SK-N-SH (cell line): ENCODE measurements around the gene LYRM2.
A peak's percentile ranks its signal among the peaks of the same experiment; 100 is the strongest.

Experiments used
- EZH2phosphoT487 ChIP-seq: fragments of 200-600 bp; sonication (generic); IDR thresholded peaks from 2 replicates; pipeline ENCODE4 v1.6.1; 2017; ENCODE audit warnings: low read depth, mixed run types, mild to moderate bottlenecking, antibody characterized with exemption, moderate library complexity, borderline replicate concordance
- FOXJ3 ChIP-seq: sonication (generic); formaldehyde crosslinking; IDR thresholded peaks from 2 replicates; pipeline ENCODE4 v1.5.1; 2020; ENCODE audit warnings: mild to moderate bottlenecking, missing genetic modification reagents
- JUND ChIP-seq: IDR thresholded peaks from 2 replicates; pipeline ENCODE4 v1.4.0; 2012
- MEF2A ChIP-seq: IDR thresholded peaks from 2 replicates; pipeline ENCODE4 v1.4.0; 2012; ENCODE audit warnings: low read depth, borderline replicate concordance
- RFX5 ChIP-seq: IDR thresholded peaks from 2 replicates; pipeline ENCODE4 v1.6.1; 2012; ENCODE audit warnings: mild to moderate bottlenecking, improper control_type of control experiment, low read length
- TCF12 ChIP-seq: IDR thresholded peaks from 2 replicates; pipeline ENCODE4 v1.4.0; 2012
- YY1 ChIP-seq: IDR thresholded peaks from 2 replicates; pipeline ENCODE4 v1.4.0; 2012; ENCODE audit warnings: low read depth, mild to moderate bottlenecking
- TF ChIP-seq, protein P1 (sequence below): fragments of 200-600 bp; sonication (generic); IDR thresholded peaks from 2 replicates; pipeline ENCODE4 v1.6.1; 2017; ENCODE audit warnings: antibody characterized with exemption, mild to moderate bottlenecking, moderate library complexity
- TF ChIP-seq, protein P2 (sequence below): fragments of 150-350 bp; IDR thresholded peaks from 2 replicates; pipeline ENCODE4 v1.6.1; 2016; ENCODE audit warnings: mild to moderate bottlenecking, low read depth, low read length
- TF ChIP-seq, protein P3 (sequence below): fragments of 150-350 bp; IDR thresholded peaks from 2 replicates; pipeline ENCODE4 v1.6.1; 2017; ENCODE audit warnings: antibody characterized with exemption, low read length, low read depth, borderline replicate concordance

DNA sequence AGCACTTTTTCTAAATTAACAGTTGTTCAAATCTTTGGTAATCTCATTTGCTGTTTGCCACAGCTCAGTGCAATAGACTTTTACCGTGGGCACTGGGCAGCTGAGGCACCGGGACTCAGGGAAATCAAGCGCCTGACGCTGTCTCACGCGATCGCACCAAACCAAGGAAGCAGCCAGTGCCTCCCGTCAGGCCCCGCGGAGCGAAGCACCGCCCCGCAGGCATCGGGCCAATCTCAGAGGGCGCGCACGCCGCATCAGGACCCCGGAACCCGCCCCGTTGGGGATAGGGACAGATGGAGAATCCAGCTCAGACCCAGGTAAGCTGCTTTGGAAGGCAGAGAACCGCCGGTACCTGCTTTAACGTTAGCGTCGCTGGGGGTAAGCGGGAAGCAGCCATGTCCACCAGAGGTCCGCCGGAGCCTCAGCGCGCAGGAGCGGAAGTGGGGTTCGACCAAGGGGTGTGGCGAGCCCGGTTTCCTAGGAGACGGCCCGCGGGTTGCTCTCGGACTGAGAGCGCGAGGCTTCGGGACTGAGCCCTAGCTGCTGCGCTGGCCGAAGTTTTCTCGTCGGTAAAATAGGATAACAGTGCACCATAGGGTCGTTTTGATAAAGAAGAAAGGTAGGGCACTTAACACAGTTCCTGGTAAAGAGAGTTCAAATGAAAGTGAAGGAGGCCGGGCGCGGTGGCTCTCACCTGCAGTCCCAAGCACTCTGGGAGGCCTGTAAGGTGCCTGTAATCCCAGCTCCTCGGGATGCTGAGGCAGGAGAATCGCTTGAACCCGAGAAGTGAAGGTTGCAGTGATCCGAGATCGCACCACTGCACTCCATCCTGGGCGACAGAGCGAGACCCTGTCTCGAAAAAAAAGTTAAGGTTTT lies at the start of gene LYRM2:
- TF ChIP-seq TCF12 = no peak
- TF ChIP-seq, protein P1, sequence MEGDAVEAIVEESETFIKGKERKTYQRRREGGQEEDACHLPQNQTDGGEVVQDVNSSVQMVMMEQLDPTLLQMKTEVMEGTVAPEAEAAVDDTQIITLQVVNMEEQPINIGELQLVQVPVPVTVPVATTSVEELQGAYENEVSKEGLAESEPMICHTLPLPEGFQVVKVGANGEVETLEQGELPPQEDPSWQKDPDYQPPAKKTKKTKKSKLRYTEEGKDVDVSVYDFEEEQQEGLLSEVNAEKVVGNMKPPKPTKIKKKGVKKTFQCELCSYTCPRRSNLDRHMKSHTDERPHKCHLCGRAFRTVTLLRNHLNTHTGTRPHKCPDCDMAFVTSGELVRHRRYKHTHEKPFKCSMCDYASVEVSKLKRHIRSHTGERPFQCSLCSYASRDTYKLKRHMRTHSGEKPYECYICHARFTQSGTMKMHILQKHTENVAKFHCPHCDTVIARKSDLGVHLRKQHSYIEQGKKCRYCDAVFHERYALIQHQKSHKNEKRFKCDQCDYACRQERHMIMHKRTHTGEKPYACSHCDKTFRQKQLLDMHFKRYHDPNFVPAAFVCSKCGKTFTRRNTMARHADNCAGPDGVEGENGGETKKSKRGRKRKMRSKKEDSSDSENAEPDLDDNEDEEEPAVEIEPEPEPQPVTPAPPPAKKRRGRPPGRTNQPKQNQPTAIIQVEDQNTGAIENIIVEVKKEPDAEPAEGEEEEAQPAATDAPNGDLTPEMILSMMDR = no peak
- TF ChIP-seq FOXJ3 = no peak
- no peak for TF ChIP-seq RFX5
- no peak for TF ChIP-seq MEF2A
- no peak for TF ChIP-seq EZH2phosphoT487
- TF ChIP-seq, protein P2, sequence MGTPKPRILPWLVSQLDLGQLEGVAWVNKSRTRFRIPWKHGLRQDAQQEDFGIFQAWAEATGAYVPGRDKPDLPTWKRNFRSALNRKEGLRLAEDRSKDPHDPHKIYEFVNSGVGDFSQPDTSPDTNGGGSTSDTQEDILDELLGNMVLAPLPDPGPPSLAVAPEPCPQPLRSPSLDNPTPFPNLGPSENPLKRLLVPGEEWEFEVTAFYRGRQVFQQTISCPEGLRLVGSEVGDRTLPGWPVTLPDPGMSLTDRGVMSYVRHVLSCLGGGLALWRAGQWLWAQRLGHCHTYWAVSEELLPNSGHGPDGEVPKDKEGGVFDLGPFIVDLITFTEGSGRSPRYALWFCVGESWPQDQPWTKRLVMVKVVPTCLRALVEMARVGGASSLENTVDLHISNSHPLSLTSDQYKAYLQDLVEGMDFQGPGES = no peak
- TF ChIP-seq JUND = no peak
- TF ChIP-seq, protein P3, sequence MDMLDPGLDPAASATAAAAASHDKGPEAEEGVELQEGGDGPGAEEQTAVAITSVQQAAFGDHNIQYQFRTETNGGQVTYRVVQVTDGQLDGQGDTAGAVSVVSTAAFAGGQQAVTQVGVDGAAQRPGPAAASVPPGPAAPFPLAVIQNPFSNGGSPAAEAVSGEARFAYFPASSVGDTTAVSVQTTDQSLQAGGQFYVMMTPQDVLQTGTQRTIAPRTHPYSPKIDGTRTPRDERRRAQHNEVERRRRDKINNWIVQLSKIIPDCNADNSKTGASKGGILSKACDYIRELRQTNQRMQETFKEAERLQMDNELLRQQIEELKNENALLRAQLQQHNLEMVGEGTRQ = no peak
- TF ChIP-seq YY1 = peak; percentile 88
